Esophagus squamous epithelium (tissue), 4 donors: Measurements from ENCODE around the gene AADACL4.

Source experiments
- CTCF ChIP-seq, 6 experiments: fragments of 450-650 bp in 4 of 6; fragments of 200-600 bp in 2 of 6; sonication (generic) in 2 of 6; IDR thresholded peaks; one replicate each; pipeline ENCODE4 v1.5.1; 2016 to 2019; ENCODE audit warnings: antibody characterized with exemption in 6 of 6, mild to moderate bottlenecking in 4 of 6, moderate library complexity in 4 of 6
- POLR2A ChIP-seq, 4 donors: fragments of 450-650 bp; IDR thresholded peaks; one replicate each; pipeline ENCODE4 v1.6.1; 2017; ENCODE audit warnings: antibody characterized with exemption in 4 of 4, mild to moderate bottlenecking in 4 of 4, moderate library complexity in 3 of 4

- TF ChIP-seq CTCF (IDR thresholded peaks at IDR 0.05) (no peak), POLR2A (IDR thresholded peaks at IDR 0.05) (no peak)
These were observed 10.2 kb downstream of the AADACL4 start for GRCh38 chr1:12654004-12654567.
